ENCODE results near the gene EFCAB12.

GRCh38 chr3:129460155-129460554, 31.7 kb upstream of the EFCAB12 start:
- TF ChIP-seq SUZ12 (IDR thresholded peaks at IDR 0.05; ENCODE audit: extremely low read depth, insufficient read depth, insufficient read length), result no peak
- no peak for TF ChIP-seq ZNF274 (IDR thresholded peaks at IDR 0.05; ENCODE audit: low read depth, low read length)
- TF ChIP-seq YY1 (IDR thresholded peaks at IDR 0.05; ENCODE audit: insufficient read depth, insufficient read length), result no peak
